ENCODE data around the gene PLCD1.
"Not testable (repeated sequence)": the region's sequence is repeated elsewhere in the genome, so short reads cannot be mapped to it uniquely, and the experiment has no call there.

The PLCD1 gene

GRCh38 chr3:37997791-37998370, 31.6 kb downstream of the PLCD1 start:
- DNase-seq, result no peak

GRCh38 chr3:37997342-37997741, 32.1 kb downstream of the PLCD1 start:
- no peak for DNase-seq

- DNase-seq, result peak; percentile 41
Observed at GRCh38 chr3:37996785-37997301, 32.6 kb downstream of the PLCD1 start.

GRCh38 chr3:37995652-37996641, 33.5 kb downstream of the PLCD1 start:
- DNase-seq, result no peak

GRCh38 chr3:37994639-37994972, 34.8 kb downstream of the PLCD1 start:
- no peak for DNase-seq

GRCh38 chr3:37993820-37994638, 35.4 kb downstream of the PLCD1 start:
- DNase-seq, result no peak

GRCh38 chr3:37993460-37993819, 36.0 kb downstream of the PLCD1 start:
- no peak for DNase-seq

GRCh38 chr3:37993067-37993455, 36.4 kb downstream of the PLCD1 start:
- DNase-seq, result no peak

GRCh38 chr3:37992271-37993066, 37.0 kb downstream of the PLCD1 start:
- DNase-seq, result no peak

- no peak for DNase-seq
Observed at GRCh38 chr3:37991823-37992222, 37.6 kb downstream of the PLCD1 start.

- no peak for DNase-seq
Observed at GRCh38 chr3:37991109-37991508, 38.3 kb downstream of the PLCD1 start.

GRCh38 chr3:37990527-37990926, 38.9 kb downstream of the PLCD1 start, which contains the start of gene VILL:
VILL (plus strand) TSS chr3:37990786; CDS start chr3:37993673, 2,887 bp downstream.
- no peak for DNase-seq

- no peak for DNase-seq
Observed at GRCh38 chr3:37989821-37990480, 39.5 kb downstream of the PLCD1 start.

GRCh38 chr3:37988931-37989525, 40.4 kb downstream of the PLCD1 start:
- no peak for DNase-seq

GRCh38 chr3:37988376-37988775, 41.1 kb downstream of the PLCD1 start:
- not testable (repeated sequence) for DNase-seq

- no peak for DNase-seq
Observed at GRCh38 chr3:37987751-37988179, 41.7 kb downstream of the PLCD1 start.

GRCh38 chr3:37987315-37987697, 42.1 kb downstream of the PLCD1 start:
- DNase-seq, result no peak

GRCh38 chr3:37986479-37987314, 42.7 kb downstream of the PLCD1 start:
- no peak for DNase-seq

- DNase-seq, result no peak
Observed at GRCh38 chr3:37985637-37986320, 43.7 kb downstream of the PLCD1 start.

GRCh38 chr3:37984596-37984995, 44.8 kb downstream of the PLCD1 start:
- DNase-seq, result no peak

Data from NCI-H1694 (cell line).